HEK293T (cell line): Measurements from ENCODE around the gene TLE5.

ENCODE experiments used
- CTCF ChIA-PET: fragments of 350-600 bp; formaldehyde crosslinking; extraction: SDS; loops from one replicate; lab custom pipeline; 2021; ENCODE audit warnings: antibody characterized with exemption, inconsistent platforms; lab: Yijun Ruan, JAX
- POLR2A ChIA-PET: fragments of 350-600 bp; formaldehyde crosslinking; extraction: SDS; loops from one replicate; lab custom pipeline; 2020; ENCODE audit warnings: antibody characterized with exemption, inconsistent platforms; lab: Yijun Ruan, JAX
- DNase-seq: peaks from one replicate; pipeline ENCODE4 v3.0.0; 2012; ENCODE audit warnings: mixed read lengths; ENCODE audit errors: extremely low spot score
- ARNT ChIP-seq: fragments of 450-650 bp; IDR thresholded peaks from 2 replicates; pipeline ENCODE4 v1.6.1; 2017; ENCODE audit warnings: mild to moderate bottlenecking
- BHLHE40 ChIP-seq: fragments of 450-650 bp; IDR thresholded peaks from 2 replicates; pipeline ENCODE4 v1.6.1; 2016; ENCODE audit warnings: mild to moderate bottlenecking, moderate library complexity, borderline replicate concordance
- CTBP1 ChIP-seq: fragments of 450-650 bp; IDR thresholded peaks from 2 replicates; pipeline ENCODE4 v1.6.1; 2016; ENCODE audit warnings: borderline replicate concordance
- ELF4 ChIP-seq: fragments of 450-650 bp; IDR thresholded peaks from 2 replicates; pipeline ENCODE4 v1.6.1; 2017; ENCODE audit warnings: antibody characterized with exemption
- FOXA1 ChIP-seq: fragments of 450-650 bp; IDR thresholded peaks from 2 replicates; pipeline ENCODE4 v1.6.1; 2016; ENCODE audit warnings: mild to moderate bottlenecking
- FOXK2 ChIP-seq: fragments of 450-650 bp; IDR thresholded peaks from 2 replicates; pipeline ENCODE4 v1.6.1; 2016; ENCODE audit warnings: mild to moderate bottlenecking
- FOXM1 ChIP-seq: fragments of 450-650 bp; IDR thresholded peaks from 2 replicates; pipeline ENCODE4 v1.6.1; 2017; ENCODE audit warnings: mild to moderate bottlenecking, borderline replicate concordance
- HDGF ChIP-seq: fragments of 450-650 bp; IDR thresholded peaks from 2 replicates; pipeline ENCODE4 v1.6.1; 2017; ENCODE audit warnings: antibody characterized with exemption, borderline replicate concordance
- L3MBTL2 ChIP-seq: fragments of 450-650 bp; conservative IDR thresholded peaks from 2 replicates; pipeline ENCODE4 v1.6.1; 2016; ENCODE audit warnings: mild to moderate bottlenecking
- LEF1 ChIP-seq: fragments of 450-650 bp; IDR thresholded peaks from 2 replicates; pipeline ENCODE4 v1.6.1; 2017; ENCODE audit warnings: mild to moderate bottlenecking, borderline replicate concordance
- NFRKB ChIP-seq: fragments of 450-650 bp; IDR thresholded peaks from 2 replicates; pipeline ENCODE4 v1.6.1; 2016; ENCODE audit warnings: mild to moderate bottlenecking, moderate library complexity
- SP1 ChIP-seq: fragments of 450-650 bp; IDR thresholded peaks from 2 replicates; pipeline ENCODE4 v1.6.1; 2017
- SUZ12 ChIP-seq: fragments of 450-650 bp; IDR thresholded peaks from 2 replicates; pipeline ENCODE4 v1.6.1; 2016; ENCODE audit warnings: mild to moderate bottlenecking
- TARDBP ChIP-seq: fragments of 450-650 bp; IDR thresholded peaks from 2 replicates; pipeline ENCODE4 v1.6.1; 2016
- ZNF384 ChIP-seq: fragments of 450-650 bp; IDR thresholded peaks from 2 replicates; pipeline ENCODE4 v1.6.1; 2016
- TF ChIP-seq, protein P1 (sequence below): fragments of 450-650 bp; IDR thresholded peaks from 2 replicates; pipeline ENCODE4 v1.6.1; 2016

The TLE5 gene

DNA sequence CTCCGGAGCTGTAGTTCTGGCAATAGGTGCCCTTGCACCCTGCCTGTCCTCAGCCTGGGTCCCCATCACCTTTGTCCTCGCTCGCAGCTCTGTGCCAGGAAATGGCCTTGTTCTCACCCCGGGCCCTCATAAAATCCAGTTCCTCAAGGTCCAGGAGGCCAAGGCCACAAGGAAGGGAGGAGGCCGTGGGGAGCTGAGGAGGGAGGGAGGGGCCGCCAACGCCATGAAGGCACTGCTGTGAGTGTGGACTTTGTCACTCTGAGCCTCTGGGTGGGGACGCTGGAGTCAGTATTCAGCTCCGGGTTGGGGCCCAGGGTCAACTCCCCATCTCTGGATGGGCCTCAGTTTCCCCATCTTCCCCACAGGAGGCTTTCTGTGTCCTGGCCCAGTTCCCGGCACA, 22.6 kb upstream of the TLE5 start:
- TF ChIP-seq L3MBTL2 (no peak), HDGF (no peak), ELF4 (no peak), NFRKB (no peak)
- TF ChIP-seq, protein P1, sequence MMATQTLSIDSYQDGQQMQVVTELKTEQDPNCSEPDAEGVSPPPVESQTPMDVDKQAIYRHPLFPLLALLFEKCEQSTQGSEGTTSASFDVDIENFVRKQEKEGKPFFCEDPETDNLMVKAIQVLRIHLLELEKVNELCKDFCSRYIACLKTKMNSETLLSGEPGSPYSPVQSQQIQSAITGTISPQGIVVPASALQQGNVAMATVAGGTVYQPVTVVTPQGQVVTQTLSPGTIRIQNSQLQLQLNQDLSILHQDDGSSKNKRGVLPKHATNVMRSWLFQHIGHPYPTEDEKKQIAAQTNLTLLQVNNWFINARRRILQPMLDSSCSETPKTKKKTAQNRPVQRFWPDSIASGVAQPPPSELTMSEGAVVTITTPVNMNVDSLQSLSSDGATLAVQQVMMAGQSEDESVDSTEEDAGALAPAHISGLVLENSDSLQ: no peak
- DNase-seq: no peak
- ChIA-PET CTCF (interaction anchor here (1.9 kb wide), 1 partner anchor 9 kb away, joined by 10 read pairs; no protein-coding TSS in a partner anchor), POLR2A (no interaction called here)

GRCh38 chr19:3083964-3084363, 21.7 kb upstream of the TLE5 start:
- TF ChIP-seq ZNF384 (no peak), L3MBTL2 (no peak), HDGF (no peak), ARNT (no peak), FOXA1 (no peak), NFRKB (no peak), TARDBP (no peak), FOXK2 (no peak), LEF1 (no peak), ELF4 (no peak), CTBP1 (no peak), SP1 (no peak), FOXM1 (no peak), SUZ12 (no peak), BHLHE40 (no peak)
- TF ChIP-seq, protein P1: no peak
- DNase-seq: no peak
- ChIA-PET POLR2A (no interaction called here), CTCF (no interaction called here)

GRCh38 chr19:3082331-3082730, 20.0 kb upstream of the TLE5 start:
- TF ChIP-seq ELF4 (no peak), CTBP1 (no peak), ZNF384 (no peak), BHLHE40 (no peak), FOXK2 (no peak), TARDBP (no peak), HDGF (no peak)
- CTCF ChIA-PET: no interaction called here
- no peak for DNase-seq
- POLR2A ChIA-PET: no interaction called here

GRCh38 chr19:3080286-3080685, 18.0 kb upstream of the TLE5 start:
- ChIA-PET POLR2A (no interaction called here), CTCF (interaction anchor here (0.9 to 1.7 kb wide), 2 partner anchors 28 to 195 kb away, joined by 3 to 8 read pairs; no protein-coding TSS in a partner anchor)
- TF ChIP-seq ARNT (no peak), ELF4 (no peak), HDGF (no peak), TARDBP (no peak), FOXK2 (no peak), ZNF384 (no peak), LEF1 (no peak), BHLHE40 (no peak), FOXA1 (no peak), L3MBTL2 (no peak), NFRKB (no peak), SUZ12 (no peak), CTBP1 (no peak), FOXM1 (no peak), SP1 (no peak)
- TF ChIP-seq, protein P1: no peak
- DNase-seq: no peak

DNA sequence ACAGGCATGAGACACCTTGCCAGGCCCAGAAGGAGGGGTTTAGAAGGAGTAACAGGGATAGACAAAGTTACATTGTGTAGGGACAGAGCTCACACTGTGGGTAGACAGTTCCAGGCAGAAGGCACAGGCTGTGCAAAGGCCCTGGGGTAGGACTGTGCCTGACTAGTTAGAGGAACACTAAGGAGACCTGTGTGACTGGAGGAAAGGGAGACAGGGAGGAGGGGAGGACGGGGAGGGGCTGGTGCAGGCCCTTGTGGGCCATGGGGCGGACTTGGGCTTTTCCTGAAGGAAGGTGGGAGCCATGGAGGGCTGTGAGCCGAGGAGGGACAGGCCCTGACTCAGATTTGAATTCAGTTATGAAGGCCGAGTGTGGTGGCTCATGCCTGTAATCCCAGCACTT, 17.3 kb upstream of the TLE5 start:
- ChIA-PET POLR2A (no interaction called here), CTCF (interaction anchor here (0.9 to 1.3 kb wide), 2 partner anchors 129 to 196 kb away, joined by 3 to 4 read pairs; no protein-coding TSS in a partner anchor)
- DNase-seq: no peak
- TF ChIP-seq BHLHE40: no peak
- no peak for TF ChIP-seq L3MBTL2
- no peak for TF ChIP-seq SUZ12
- no peak for TF ChIP-seq SP1
- TF ChIP-seq CTBP1: no peak
- TF ChIP-seq FOXM1: no peak
- TF ChIP-seq ELF4: no peak
- no peak for TF ChIP-seq NFRKB

- TF ChIP-seq ZNF384: no peak
- no peak for TF ChIP-seq L3MBTL2
- TF ChIP-seq SUZ12: no peak
- TF ChIP-seq ELF4: no peak
- no peak for TF ChIP-seq CTBP1
- TF ChIP-seq FOXA1: no peak
- TF ChIP-seq LEF1: no peak
- TF ChIP-seq SP1: no peak
- no peak for TF ChIP-seq HDGF
- TF ChIP-seq, protein P1: no peak
- TF ChIP-seq NFRKB: no peak
- TF ChIP-seq BHLHE40: no peak
- no peak for TF ChIP-seq FOXM1
- POLR2A ChIA-PET: interaction anchor here (0.9 to 1.7 kb wide), 3 partner anchors 39 to 600 kb away, joined by 4 read pairs; partner anchors contain the start of gene GADD45B
- CTCF ChIA-PET: interaction anchor here (0.9 to 2.6 kb wide), 9 partner anchors 9 to 125 kb away, joined by 3 to 14 read pairs (median 5); no protein-coding TSS in a partner anchor
- DNase-seq: peak; percentile 79
Observed at GRCh38 chr19:3075605-3076431, 13.5 kb upstream of the TLE5 start.
